OCI-LY7 (cell line): ENCODE measurements around the gene HIPK3.

Source experiments
- EZH2phosphoT487 ChIP-seq: fragments of 200-600 bp; sonication (generic); IDR thresholded peaks from 2 replicates; pipeline ENCODE4 v1.6.1; 2018; ENCODE audit warnings: low read depth, borderline replicate concordance, mild to moderate bottlenecking, mixed run types, antibody characterized with exemption, low read length, moderate library complexity, mixed read lengths
- TF ChIP-seq, protein P1 (sequence below): fragments of 200-600 bp; sonication (generic); conservative IDR thresholded peaks from 2 replicates; pipeline ENCODE4 v1.5.1; 2014; ENCODE audit warnings: mild to moderate bottlenecking, antibody characterized with exemption, low read length, moderate library complexity, mixed read lengths

GRCh38 chr11:33291004-33291777 is 34.0 kb downstream of the HIPK3 start:
- TF ChIP-seq, protein P1, sequence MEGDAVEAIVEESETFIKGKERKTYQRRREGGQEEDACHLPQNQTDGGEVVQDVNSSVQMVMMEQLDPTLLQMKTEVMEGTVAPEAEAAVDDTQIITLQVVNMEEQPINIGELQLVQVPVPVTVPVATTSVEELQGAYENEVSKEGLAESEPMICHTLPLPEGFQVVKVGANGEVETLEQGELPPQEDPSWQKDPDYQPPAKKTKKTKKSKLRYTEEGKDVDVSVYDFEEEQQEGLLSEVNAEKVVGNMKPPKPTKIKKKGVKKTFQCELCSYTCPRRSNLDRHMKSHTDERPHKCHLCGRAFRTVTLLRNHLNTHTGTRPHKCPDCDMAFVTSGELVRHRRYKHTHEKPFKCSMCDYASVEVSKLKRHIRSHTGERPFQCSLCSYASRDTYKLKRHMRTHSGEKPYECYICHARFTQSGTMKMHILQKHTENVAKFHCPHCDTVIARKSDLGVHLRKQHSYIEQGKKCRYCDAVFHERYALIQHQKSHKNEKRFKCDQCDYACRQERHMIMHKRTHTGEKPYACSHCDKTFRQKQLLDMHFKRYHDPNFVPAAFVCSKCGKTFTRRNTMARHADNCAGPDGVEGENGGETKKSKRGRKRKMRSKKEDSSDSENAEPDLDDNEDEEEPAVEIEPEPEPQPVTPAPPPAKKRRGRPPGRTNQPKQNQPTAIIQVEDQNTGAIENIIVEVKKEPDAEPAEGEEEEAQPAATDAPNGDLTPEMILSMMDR: no peak
- TF ChIP-seq EZH2phosphoT487: no peak
